ENCODE results near the gene SUMF1. TPM values are rescaled to one million over a fixed set of nuclear protein-coding genes. Genes with fewer than 3 reads are reported as not detected.

The SUMF1 gene
- total and polyA plus RNA-seq, 8 donors: 7.1 to 25.8 (median 12.6) TPM

- H3K27ac ChIP-seq: no peak overlapping the region
- FAIRE-seq (no peak), DNase-seq (no peak)
Measured at GRCh38 chr3:4340411-4341335, 126.4 kb downstream of the SUMF1 start.

GRCh38 chr3:4340077-4340410 is 127.0 kb downstream of the SUMF1 start:
- Histone ChIP-seq H3K36me3 (no peaks in the 10 kb centered on the region), H3K9me3 (no peaks in the 10 kb centered on the region), H3K27me3 (no peaks in the 10 kb centered on the region), H3K4me3 (no peak overlapping the region), H3K4me1 (no peaks in the 10 kb centered on the region), H3K27ac (no peak overlapping the region)
- no peak for FAIRE-seq
- no peak for DNase-seq
- WGBS, 2 donors: 92 to 96% methylated on average over 4 of the region's 4 CpGs
- intact Hi-C loops (cut with DNase I): loop anchor here in 1 of 3 donors (10.0 kb wide), 1 partner anchor 295 kb away; no protein-coding TSS in a partner anchor
- no peak for TF ChIP-seq CTCF (IDR thresholded peaks at IDR 0.05)
- ATAC-seq: no peak

More at GRCh38 chr3:4340411-4341335, 126.4 kb downstream of the SUMF1 start:
- ATAC-seq: no peak
- Histone ChIP-seq H3K4me1 (no peaks in the 10 kb centered on the region), H3K9me3 (no peaks in the 10 kb centered on the region), H3K27me3 (no peaks in the 10 kb centered on the region), H3K36me3 (no peaks in the 10 kb centered on the region), H3K4me3 (no peak overlapping the region)
- 82 to 85% methylated on average over 6 of the region's 6 CpGs for WGBS, 2 donors
- intact Hi-C loops (cut with DNase I): loop anchor here in 1 of 3 donors (10.0 kb wide), 1 partner anchor 294 kb away; no protein-coding TSS in a partner anchor
- TF ChIP-seq CTCF (IDR thresholded peaks at IDR 0.05): no peak

GRCh38 chr3:4338751-4339150 is 128.3 kb downstream of the SUMF1 start:
- ATAC-seq: no peak
- FAIRE-seq: no peak
- Histone ChIP-seq H3K4me1 (no peaks in the 10 kb centered on the region), H3K27me3 (no peaks in the 10 kb centered on the region), H3K36me3 (no peaks in the 10 kb centered on the region), H3K9me3 (no peaks in the 10 kb centered on the region), H3K27ac (no peak overlapping the region), H3K4me3 (no peak overlapping the region)
- TF ChIP-seq CTCF (IDR thresholded peaks at IDR 0.05): no peak
- DNase-seq: no peak
- WGBS, 2 donors: 79 to 84% methylated on average over 5 of the region's 5 CpGs
- intact Hi-C loops (cut with DNase I): no loop called here

- ATAC-seq: no peak
Measured at GRCh38 chr3:4336850-4337546, 130.1 kb downstream of the SUMF1 start.

More at GRCh38 chr3:4336850-4337546, 130.1 kb downstream of the SUMF1 start:
- no peak for DNase-seq
- FAIRE-seq: no peak
- no peaks in the 10 kb centered on the region for H3K9me3 ChIP-seq
- no peaks in the 10 kb centered on the region for H3K36me3 ChIP-seq
- no peak for TF ChIP-seq CTCF (IDR thresholded peaks at IDR 0.05)
- WGBS, 2 donors: 65 to 71% methylated on average over 3 of the region's 3 CpGs
- no peaks in the 10 kb centered on the region for H3K4me1 ChIP-seq
- H3K27ac ChIP-seq: no peak overlapping the region
- no peak overlapping the region for H3K4me3 ChIP-seq
- no peaks in the 10 kb centered on the region for H3K27me3 ChIP-seq
- intact Hi-C loops (cut with DNase I): no loop called here
